Muscle of arm (tissue), 14 donors: Measurements from ENCODE around the gene ZIC3. TPM values are rescaled to one million over a fixed set of nuclear protein-coding genes. Genes with fewer than 3 reads are reported as not detected.
"Not testable (repeated sequence)": the region's sequence is repeated elsewhere in the genome, so short reads cannot be mapped to it uniquely, and the experiment has no call there.

Experiments used
- DNase-seq: peaks from one replicate; pipeline ENCODE4 v3.0.0-alpha.2; 2013
- long read RNA-seq, 11 donors: transcript quantifications; one replicate each; lab custom pipeline, GENCODE V29; 2026
- polyA plus RNA-seq, 12 donors: library from polyadenylated mRNA; unstranded; fragments of 120-200 nt; gene quantifications; one replicate each; pipeline ENCODE4 v1.2.1, GENCODE V29; 2013; ENCODE audit not compliant: insufficient read length in 12 of 12

The ZIC3 gene
- 10 to 100 TPM in 1 of 12 donors, 1 to 10 TPM in 1, under 1 TPM in 5, not detected in 5; 0.05 to 12.9 (median 0.14) TPM for polyA plus RNA-seq
- long read RNA-seq, donor 1, result 0 reads
- long read RNA-seq, donor 2, result 0 reads
- long read RNA-seq, donor 3, result 0 reads
- long read RNA-seq, donor 4, result 0 reads
- long read RNA-seq, donor 5, result 0 reads
- long read RNA-seq, donor 6, result 0 reads
- long read RNA-seq, donor 7, result 0 reads
- long read RNA-seq, donor 8, result 0 reads
- long read RNA-seq, donor 9, result 0 reads
- long read RNA-seq, donor 10, result 0 reads
- long read RNA-seq, donor 11, result 0 reads

DNA sequence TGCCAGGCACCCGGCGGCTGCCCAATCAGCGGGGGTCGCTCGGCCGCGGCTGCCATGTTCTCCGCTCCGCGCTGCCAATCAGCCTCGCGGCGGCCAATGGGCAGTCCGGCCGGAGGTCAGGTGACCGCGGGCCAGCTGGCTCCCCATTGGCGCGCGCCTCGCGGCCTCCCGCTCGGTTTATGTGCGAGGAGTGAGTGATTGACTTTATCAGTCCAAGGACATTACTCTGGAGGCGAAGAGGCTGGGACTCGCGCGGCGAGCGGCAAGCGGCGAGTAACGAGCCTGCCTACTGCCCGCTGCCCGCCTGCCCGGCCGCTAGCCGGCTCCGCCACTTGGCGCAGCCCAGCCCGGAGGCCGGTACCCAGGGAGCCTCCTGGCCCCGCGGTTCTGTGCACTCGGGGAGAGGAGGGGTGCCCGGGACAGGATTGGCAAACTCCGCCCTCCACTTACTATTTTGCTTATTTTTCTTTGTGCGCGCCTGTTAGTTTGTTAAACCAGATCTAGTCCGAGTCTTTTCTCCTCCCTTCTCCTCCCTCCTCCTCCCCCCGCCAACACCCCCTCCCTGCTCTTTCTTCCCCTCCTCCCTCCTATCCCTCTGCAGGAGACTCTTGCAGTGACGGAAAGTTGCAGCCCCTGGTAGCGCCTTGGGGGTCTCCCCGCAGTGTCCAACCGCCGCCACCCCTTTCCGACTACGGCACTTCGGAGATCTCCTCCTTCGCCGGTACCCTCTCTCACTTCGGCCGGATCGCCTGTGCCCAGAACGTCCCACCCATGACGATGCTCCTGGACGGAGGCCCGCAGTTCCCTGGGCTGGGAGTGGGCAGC, at the start of gene ZIC3:
TSS of gene ZIC3 (plus strand) at position 207 of the 825 bp plus-strand sequence. CDS start at position 772, 565 bp downstream.
- DNase-seq, result peak; percentile 51

DNA sequence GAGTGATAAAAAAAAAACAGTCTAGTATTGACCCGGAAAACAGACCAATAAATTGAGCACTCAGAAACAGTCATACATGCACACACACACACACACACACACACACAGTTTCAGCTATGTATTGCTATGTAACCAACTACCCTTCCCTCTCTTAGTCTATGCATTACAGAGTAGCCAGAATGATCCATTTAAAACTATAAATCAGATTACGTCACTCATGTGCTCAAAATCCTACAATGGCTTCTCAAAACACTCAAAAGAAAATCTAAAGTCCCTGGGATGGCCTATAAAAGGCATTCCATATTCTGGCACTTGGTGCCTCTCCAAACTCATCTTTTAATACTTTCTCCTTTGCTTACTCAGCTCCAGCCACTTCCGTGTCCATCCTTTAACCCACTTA, 46.5 kb upstream of the ZIC3 start:
- no peak for DNase-seq

DNA sequence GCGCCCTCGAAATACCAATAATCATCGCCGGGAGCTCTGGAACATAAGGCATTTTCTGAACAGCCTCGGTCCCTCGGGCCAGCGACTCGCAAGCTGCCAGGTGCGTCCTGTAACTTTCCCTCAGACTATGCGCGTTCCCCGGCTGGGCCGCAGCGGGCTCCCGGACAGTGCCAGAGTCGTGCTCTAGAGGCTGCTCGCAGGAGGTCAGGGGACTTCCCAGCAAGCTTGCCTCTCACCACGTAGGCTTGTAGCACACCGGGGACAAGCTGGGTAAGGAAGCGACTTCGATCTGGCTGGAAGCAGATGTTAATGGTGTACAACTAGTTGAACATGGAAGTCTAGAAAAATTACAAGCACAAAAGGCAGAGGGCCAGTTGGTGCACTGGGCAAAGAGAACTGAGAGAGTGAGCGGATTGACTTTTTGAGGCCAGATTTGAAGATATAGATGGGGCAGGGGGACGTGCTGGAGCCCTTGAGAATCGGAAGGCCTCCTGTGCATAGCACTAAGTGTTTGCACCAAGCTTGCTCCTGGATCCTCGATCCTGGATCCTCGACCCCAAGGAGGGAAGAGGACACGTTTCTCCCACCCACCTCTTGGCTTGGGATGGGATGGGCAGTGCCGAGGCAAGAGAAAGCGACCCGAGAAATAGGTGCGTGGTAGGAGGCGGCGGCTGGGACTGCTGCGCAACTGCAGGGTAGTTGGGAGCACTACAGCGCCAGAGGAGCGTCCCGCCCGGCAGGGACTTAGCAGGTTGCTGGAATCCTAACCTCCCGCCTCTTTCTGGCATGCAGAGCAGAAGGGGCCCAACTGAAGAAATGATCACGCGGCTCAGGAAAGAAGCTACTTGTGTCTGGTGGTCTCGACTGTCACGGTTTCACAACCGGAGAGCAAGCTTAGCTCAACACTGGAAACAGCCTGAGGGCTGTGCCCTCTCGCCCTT, 19.9 kb upstream of the ZIC3 start:
- no peak for DNase-seq

DNA sequence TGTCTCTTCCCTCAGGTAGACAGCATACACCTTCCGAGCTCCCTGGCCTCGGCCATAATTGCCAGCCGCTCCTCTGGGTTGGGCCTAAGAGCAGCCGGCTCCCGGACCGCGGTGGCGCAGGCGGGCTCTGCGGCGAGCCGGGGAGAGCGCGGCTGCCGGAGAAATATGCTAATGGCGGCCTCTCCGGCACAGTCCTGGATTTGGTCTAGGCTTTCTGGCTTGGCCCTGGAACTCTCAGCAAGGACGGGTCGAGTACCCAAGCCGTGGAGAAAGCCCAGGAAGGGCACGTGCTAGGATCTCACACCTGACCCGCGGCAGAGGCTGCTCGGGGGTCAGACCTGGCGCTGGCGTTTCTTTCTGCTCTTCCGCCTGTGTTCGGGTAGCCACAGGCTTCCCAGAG, 18.6 kb upstream of the ZIC3 start:
- no peak for DNase-seq

DNA sequence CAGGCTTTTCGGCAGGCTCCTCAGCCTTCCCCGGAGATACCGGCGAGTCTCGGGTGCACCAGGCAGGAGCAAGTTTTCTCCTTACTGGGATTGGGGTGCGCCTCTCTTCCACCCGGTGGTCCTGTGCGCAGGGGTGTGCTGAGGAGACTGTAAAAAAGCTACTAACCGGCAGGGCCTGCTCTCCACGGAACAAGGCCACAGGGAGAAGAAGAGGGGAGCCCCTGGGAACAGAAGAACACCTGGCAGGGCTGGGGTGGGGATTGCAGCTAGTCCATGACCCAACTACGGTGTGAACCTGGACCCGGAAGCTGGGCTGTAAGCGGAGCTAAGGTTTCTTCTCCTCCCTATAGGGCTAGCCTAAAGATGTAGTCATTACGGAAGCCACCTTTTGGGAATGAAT, 17.7 kb upstream of the ZIC3 start:
- no peak for DNase-seq

DNA sequence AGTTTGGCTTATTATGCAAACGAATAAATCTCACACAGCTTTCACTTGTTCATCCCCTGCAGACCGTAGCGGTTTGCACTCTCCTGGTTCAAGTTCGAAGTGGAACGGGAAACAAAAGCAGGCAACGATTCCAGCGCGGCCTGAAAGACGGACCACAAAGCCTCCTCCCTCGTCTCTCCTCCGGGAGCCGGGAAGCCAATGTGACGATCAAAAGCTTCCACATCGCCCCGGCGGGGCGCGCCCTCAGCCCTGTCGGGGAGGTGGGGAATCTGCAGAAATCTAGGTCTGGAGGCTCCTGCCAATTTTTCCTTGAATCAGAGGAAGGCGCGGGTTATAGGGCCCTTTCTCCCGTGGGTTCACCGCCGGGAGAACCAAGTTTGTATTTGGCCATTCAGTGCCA, 16.9 kb upstream of the ZIC3 start:
- DNase-seq, result no peak

DNA sequence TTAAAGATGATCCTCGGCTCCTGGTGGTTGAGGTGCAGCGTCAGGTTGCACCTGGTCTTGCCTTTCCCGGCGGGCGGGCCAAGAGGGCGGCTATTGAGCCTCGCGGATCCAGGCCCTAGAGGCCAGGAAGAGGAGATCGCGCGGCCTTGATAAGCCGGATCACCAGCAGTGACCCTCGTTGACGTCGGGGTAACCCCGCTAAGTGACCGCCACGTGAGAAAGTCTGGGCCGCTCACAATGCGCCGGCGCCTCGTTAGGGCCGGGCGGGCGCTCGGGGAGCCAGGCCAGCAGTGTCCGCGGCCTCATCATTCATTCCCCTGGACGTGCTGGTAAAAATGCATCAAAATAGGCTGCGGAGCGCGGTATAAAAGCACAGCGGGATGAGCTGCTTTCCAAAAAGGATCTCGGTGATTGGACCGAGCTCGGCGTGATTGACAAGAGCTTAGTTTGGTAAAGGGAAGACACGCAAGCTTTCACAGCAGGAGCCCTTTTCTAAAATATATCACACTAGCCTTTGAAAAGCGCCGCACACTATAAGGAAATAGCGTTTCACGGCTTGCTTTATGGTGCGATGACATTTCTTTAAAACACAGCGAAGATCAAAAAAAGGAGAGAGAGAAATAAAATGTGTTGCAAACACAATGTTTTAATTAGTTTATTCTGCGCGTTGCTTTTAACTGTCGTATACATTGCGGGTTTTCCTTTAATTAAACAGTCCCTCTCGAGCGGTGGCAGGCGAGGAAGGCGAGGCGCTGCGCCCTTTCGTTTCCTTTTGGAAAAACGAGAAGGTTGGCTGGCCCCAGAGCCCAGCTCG, 15.9 kb upstream of the ZIC3 start:
- DNase-seq, result no peak

DNA sequence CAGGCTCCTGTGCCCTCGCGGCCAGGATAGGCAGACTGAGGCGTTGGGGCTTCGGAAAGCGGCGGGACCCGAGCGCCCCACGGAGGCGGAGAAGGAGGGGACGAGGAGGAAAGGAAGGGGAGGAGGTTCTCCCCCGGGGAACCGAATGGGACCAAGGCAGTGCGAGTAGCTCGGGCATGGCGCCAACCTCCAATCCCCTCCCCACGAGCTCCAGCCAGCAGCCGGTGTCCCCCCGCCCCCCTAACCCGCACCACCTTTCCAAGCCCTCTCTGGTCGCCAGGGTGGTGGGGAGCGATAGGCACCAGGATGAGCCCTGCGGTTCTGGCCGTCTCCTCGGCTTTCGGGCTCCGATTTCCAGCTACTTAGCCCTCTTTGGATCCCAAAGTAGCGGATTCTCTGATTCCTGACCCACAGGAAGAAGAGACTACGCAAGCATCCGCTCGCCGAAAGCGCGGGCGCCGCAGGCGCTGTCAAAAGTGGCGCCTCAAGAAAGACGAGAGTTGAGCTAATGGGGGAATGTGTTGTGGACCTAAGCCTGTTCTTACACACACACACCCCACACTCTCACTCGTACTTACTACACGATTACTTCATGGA, 15.2 kb upstream of the ZIC3 start:
- DNase-seq, result no peak

DNA sequence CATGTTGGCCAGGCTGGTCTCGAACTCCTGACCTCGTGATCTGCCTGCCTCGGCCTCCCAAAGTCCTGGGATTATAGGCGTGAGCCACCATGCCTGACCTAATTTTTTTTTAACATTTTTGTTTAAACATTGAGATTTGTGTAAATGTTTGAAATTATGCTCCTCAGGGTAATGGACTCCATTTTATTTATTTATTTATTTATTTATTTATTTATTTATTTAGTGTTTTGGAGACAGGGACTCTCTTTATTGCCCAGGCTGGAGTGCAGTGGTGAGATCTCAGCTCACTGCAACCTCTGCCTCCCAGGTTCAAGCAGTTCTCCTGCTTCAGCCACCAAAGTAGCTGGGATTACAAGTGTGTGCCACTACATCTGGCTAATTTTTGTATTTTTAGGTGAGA, 13.8 kb upstream of the ZIC3 start:
- not testable (repeated sequence) for DNase-seq

DNA sequence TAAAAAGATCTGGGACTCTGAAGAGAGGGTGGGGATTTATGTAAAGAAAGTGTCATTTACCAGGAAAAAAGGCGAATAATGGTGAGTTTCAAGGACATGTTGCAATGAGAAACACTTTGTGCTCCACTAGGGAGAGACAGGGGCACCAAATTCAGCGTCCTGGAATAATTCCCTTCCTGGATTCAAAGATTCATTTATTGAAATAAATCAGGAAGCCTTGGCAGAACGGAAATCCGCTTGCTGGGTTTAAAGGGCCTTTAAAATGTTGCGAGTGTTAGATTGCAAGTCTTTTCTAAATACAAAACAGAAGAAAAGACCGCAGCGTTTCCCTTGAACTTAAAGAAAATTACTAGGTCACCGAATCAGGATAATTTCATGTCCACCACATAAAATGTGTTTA, 3.8 kb upstream of the ZIC3 start:
- no peak for DNase-seq

DNA sequence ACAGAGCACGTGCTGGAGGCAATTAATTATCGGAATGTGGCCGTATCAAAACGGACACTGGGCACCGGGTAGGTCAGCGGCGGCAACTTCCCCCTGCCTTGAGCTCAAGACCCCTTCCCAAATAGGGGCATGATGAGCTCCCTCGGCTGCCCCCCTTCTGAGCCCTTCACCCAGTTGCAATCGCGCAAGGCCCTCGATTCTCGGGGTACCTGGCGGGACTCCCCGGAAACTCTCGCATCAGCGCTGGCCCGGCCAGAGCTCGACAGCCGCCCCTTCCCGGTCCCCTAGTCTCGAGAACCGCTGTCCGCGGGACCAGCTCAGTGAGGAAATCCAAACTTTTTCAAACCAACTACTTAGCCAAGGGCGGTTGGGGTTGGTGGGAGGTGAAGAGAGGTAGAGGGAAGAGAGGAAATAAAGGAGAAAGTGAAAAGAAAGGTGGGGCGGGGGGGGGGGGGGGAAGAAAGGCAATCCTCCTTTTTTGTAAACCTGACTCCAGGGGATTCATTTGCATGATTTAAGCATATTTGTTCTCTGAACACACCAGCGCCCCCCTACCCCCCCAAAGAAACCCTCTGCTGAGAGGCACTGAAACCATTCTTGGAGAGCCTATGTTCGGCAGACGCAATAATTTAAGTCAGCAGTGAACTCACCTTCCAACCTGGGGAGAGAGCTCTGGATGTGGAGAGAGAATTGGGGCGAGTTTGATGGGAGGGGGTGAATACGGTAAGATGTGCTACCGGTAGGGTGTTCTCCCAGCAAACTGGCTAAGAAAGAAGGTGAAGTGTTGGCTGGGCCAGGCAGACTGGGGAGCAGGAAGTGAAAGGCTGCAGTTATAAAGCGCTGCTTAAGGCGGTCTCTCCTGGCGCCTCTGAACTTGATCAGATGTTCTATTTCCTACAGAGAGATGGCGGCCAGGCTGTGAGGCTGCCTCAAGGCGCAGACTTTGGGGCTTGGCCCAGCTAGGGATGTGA, 2.0 kb upstream of the ZIC3 start:
- no peak for DNase-seq

DNA sequence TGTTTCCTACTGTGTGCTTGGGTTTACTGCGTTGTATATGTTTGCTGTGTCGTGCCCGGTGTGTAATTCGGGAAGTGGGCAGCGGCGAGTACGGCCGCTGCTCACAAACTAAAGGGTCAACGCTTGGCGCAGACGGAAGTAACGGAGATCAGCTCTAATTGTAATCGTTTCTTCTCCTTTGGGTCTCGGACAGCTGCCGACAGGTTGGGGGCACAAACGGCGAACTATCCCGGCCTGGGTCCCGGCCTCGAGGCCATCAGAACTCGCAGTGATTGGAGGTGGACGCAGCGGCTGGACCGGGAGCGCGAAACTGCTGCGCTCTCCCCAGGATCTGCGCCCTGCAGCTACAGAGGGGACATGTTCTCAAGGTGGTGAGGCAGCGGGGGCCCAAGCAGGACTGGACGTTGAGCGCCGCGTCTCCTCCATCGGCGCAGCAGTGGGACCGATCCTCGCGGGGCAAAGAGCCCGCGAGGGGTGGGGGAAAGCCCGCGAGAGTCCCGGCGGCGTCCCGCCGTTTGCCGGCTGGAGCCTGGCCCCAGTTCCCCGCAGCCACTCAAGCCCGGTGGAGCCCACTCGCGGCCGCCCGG, 516 bp upstream of the ZIC3 start:
- DNase-seq, result no peak

DNA sequence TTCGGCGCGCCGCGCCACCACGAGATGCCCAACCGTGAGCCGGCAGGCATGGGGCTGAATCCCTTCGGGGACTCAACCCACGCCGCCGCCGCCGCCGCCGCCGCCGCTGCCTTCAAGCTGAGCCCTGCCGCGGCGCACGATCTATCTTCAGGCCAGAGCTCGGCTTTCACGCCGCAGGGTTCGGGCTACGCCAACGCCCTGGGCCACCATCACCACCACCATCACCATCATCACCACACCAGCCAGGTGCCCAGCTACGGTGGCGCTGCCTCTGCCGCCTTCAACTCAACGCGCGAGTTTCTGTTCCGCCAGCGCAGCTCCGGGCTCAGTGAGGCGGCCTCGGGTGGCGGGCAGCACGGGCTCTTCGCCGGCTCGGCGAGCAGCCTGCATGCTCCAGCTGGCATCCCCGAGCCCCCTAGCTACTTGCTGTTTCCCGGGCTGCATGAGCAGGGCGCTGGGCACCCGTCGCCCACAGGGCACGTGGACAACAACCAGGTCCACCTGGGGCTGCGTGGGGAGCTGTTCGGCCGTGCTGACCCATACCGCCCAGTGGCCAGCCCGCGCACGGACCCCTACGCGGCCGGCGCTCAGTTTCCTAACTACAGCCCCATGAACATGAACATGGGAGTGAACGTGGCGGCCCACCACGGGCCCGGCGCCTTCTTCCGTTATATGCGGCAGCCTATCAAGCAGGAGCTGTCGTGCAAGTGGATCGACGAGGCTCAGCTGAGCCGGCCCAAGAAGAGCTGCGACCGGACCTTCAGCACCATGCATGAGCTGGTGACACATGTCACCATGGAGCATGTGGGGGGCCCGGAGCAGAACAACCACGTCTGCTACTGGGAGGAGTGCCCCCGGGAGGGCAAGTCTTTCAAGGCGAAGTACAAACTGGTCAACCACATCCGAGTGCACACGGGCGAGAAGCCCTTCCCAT, 1.1 kb downstream of the ZIC3 start:
- no peak for DNase-seq

DNA sequence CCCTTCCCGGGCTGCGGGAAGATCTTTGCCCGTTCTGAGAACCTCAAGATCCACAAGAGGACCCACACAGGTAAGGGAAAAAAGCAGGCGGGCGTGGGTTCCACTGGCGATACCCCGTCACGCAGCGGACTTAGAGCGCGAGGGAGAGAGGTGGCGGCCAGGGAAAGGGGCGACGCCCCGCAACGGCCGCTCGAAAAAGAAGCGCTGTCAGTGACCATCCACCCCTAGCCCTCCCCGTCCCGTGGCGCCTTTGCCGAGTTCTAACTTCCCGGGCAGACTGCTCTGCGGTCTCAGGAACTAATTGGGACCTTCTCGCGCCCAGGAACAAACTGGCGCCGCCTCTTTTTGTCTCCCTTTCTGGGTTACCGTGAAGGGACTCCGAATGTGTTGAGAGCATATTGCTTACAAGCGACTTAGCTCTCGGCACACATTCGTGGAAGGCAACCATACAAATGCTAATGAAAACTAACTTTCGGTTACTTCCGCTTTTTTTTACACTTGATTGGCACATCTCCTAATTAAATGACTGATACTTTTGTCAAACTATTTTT, 1.8 kb downstream of the ZIC3 start:
- no peak for DNase-seq

DNA sequence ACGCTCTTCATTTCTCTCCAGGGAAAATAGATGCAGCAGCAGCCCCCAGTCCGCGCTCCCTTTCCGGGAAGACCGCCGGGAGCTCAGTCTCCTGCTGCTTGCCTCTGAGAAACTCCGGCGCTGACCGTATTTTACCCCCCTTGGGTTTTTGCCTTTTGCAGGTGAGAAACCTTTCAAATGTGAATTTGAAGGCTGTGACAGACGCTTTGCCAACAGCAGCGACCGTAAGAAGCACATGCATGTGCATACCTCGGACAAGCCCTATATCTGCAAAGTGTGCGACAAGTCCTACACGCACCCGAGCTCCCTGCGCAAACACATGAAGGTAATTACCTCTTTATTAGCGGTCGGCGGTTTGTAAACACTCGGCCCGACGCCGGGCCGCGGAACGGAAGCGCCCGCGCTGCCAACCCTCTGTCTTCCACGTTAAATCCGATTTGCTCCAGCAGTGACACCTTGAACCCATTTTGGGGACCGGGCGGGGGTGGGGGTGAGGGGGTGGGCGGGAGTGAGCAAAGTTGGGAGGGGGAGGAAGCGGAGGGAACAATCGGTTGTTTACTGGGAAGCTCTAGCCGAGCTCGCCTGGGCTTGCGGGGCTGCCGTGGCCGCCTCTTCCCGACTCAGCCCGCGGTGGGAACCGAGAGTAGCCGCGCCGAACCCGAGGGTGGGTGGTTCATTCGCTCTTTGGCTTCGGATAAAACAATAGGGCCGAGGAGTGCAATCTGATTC, 3.0 kb downstream of the ZIC3 start:
- DNase-seq, result no peak

DNA sequence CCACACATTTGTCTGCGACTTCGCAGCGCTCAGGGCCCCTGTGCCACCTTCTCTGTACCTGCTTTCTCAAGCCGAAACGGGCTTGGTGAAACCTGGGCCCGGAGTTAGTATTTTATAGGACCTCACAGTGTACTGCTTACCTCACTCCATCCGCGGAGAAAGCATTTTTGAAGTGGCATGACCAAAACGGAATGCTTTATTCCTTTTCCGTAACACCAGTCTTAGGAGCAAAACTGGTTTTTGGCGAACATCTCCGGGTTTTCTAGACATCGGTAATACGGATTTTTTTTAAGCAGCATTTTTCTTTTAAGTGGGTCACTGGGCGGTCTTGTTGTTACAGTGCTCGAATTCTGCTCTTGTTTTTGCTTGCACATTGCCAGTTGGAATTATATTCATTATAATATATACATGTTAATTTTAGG, 3.6 kb downstream of the ZIC3 start:
- DNase-seq, result no peak
